B cell (primary cell): ENCODE measurements around the gene TMEM131.

Source experiments
- EZH2 ChIP-seq: IDR thresholded peaks from 2 replicates; pipeline ENCODE4 v1.6.1; 2012; ENCODE audit warnings: borderline replicate concordance, low read depth, mild to moderate bottlenecking, moderate library complexity, low read length; ENCODE audit not compliant: insufficient read depth, poor library complexity, severe bottlenecking
- TF ChIP-seq, protein P1 (sequence below): fragments of 200-600 bp; IDR thresholded peaks from one replicate; pipeline ENCODE4 v1.8.0; 2022; ENCODE audit warnings: antibody characterized with exemption, mild to moderate bottlenecking

DNA sequence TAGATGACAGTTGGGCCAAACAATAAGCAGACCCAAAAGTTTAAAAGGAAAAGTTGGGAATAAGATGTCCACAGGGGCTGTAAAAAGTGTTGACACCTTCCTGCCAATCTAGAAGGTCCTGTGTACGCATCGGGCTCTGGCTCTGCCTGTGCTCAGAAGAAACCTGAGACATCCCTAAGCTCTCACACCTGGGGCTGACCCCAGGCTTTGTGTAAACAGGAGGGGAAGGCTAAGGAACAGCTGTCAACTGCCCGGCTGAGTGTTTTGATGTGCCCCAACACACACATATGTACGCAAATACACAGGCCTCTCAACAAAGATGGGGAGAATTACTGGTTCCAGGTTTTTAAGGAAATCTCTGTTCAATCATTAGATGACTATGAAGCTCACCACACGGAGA, 59.5 kb downstream of the TMEM131 start:
- TF ChIP-seq, protein P1, sequence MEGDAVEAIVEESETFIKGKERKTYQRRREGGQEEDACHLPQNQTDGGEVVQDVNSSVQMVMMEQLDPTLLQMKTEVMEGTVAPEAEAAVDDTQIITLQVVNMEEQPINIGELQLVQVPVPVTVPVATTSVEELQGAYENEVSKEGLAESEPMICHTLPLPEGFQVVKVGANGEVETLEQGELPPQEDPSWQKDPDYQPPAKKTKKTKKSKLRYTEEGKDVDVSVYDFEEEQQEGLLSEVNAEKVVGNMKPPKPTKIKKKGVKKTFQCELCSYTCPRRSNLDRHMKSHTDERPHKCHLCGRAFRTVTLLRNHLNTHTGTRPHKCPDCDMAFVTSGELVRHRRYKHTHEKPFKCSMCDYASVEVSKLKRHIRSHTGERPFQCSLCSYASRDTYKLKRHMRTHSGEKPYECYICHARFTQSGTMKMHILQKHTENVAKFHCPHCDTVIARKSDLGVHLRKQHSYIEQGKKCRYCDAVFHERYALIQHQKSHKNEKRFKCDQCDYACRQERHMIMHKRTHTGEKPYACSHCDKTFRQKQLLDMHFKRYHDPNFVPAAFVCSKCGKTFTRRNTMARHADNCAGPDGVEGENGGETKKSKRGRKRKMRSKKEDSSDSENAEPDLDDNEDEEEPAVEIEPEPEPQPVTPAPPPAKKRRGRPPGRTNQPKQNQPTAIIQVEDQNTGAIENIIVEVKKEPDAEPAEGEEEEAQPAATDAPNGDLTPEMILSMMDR, result no peak
- TF ChIP-seq EZH2, result no peak
